BJ (cell line): ENCODE measurements around the gene DSTYK. TPM values are rescaled to one million over a fixed set of nuclear protein-coding genes. Genes with fewer than 3 reads are reported as not detected.
A peak's percentile ranks its signal among the peaks of the same experiment; 100 is the strongest.

Experiments used
- CTCF ChIA-PET: fragments of 350-600 bp; formaldehyde crosslinking; extraction: SDS; loops from one replicate; lab custom pipeline; 2021; ENCODE audit warnings: antibody characterized with exemption, inconsistent platforms; lab: Yijun Ruan, JAX
- POLR2A ChIA-PET: fragments of 300-600 bp; sonication (Branson Sonifier 250); formaldehyde crosslinking; extraction: SDS; loops from one replicate; lab custom pipeline; 2021; ENCODE audit warnings: antibody characterized with exemption; lab: Charles Lee
- DNase-seq: peaks from one replicate; pipeline ENCODE4 v3.0.0-alpha.2; 2011; ENCODE audit warnings: low read depth
- H3K27me3 ChIP-seq: 2 replicates; pipeline ENCODE4 v1.6.0; 2011; ENCODE audit warnings: low read length; ENCODE audit not compliant: control insufficient read depth, insufficient read depth
- H3K36me3 ChIP-seq: 2 replicates; pipeline ENCODE4 v1.5.1; 2011; ENCODE audit warnings: low read length; ENCODE audit not compliant: control insufficient read depth, insufficient read depth
- H3K4me3 ChIP-seq: 2 replicates; pipeline ENCODE4 v1.5.1; 2011; ENCODE audit warnings: low read depth, mild to moderate bottlenecking, control low read depth, low read length
- CTCF ChIP-seq: IDR thresholded peaks from 2 replicates; pipeline ENCODE4 v1.5.1; 2011; ENCODE audit warnings: low read depth, mild to moderate bottlenecking, control low read depth, inconsistent platforms, low read length, moderate library complexity; ENCODE audit not compliant: insufficient read depth
- polyA plus RNA-seq: library from polyadenylated mRNA; depleted of rRNA; stranded (reverse); fragments of >200 nt; gene quantifications from 2 replicates; pipeline ENCODE4 v1.2.3, GENCODE V29; 2011

DSTYK gene
- polyA plus RNA-seq, 1 experiment, result 9.7 TPM

GRCh38 chr1:205257735-205258134 is 46.2 kb upstream of the DSTYK start:
- ChIA-PET POLR2A (no interaction called here), CTCF (interaction anchor here (1.1 to 10.8 kb wide), 13 partner anchors 13 to 451 kb away, joined by 3 to 139 read pairs (median 34); partner anchors contain the start of genes RBBP5 and TMCC2)
- no peaks in the 10 kb centered on the region for H3K27me3 ChIP-seq
- no peaks in the 10 kb centered on the region for H3K36me3 ChIP-seq
- TF ChIP-seq CTCF, result no peak
- H3K4me3 ChIP-seq, result no peak overlapping the region
- no peak for DNase-seq

GRCh38 chr1:205256951-205257625 is 45.6 kb upstream of the DSTYK start:
- TF ChIP-seq CTCF, result no peak
- POLR2A ChIA-PET, result no interaction called here
- DNase-seq, result no peak
- no peaks in the 10 kb centered on the region for H3K27me3 ChIP-seq
- CTCF ChIA-PET, result interaction anchor here (0.7 to 10.8 kb wide), 46 partner anchors 8 to 450 kb away, joined by 3 to 139 read pairs (median 7); partner anchors contain the start of genes NUAK2, RBBP5 and TMCC2
- H3K36me3 ChIP-seq, result no peaks in the 10 kb centered on the region
- no peak overlapping the region for H3K4me3 ChIP-seq

- DNase-seq, result no peak
- POLR2A ChIA-PET, result no interaction called here
- CTCF ChIA-PET, result interaction anchor here (0.7 to 10.8 kb wide), 53 partner anchors 9 to 449 kb away, joined by 3 to 139 read pairs (median 6); partner anchors contain the start of genes NUAK2, RBBP5 and TMCC2
- peak; percentile 95 for TF ChIP-seq CTCF
- no peaks in the 10 kb centered on the region for H3K36me3 ChIP-seq
- no peak overlapping the region for H3K4me3 ChIP-seq
- no peaks in the 10 kb centered on the region for H3K27me3 ChIP-seq
Measured at GRCh38 chr1:205255941-205256780, 44.7 kb upstream of the DSTYK start.

GRCh38 chr1:205251576-205251975 is 40.1 kb upstream of the DSTYK start:
- ChIA-PET CTCF (interaction anchor here (1.1 to 10.8 kb wide), 3 partner anchors 15 to 260 kb away, joined by 3 to 139 read pairs (median 4); no protein-coding TSS in a partner anchor), POLR2A (no interaction called here)
- H3K4me3 ChIP-seq, result no peak overlapping the region
- no peaks in the 10 kb centered on the region for H3K27me3 ChIP-seq
- H3K36me3 ChIP-seq, result no peaks in the 10 kb centered on the region
- TF ChIP-seq CTCF, result no peak
- DNase-seq, result no peak

GRCh38 chr1:205250699-205251098 is 39.2 kb upstream of the DSTYK start:
- TF ChIP-seq CTCF, result no peak
- ChIA-PET POLR2A (no interaction called here), CTCF (interaction anchor here (0.8 to 10.8 kb wide), 3 partner anchors 22 to 259 kb away, joined by 3 to 139 read pairs (median 3); no protein-coding TSS in a partner anchor)
- Histone ChIP-seq H3K27me3 (no peaks in the 10 kb centered on the region), H3K36me3 (no peaks in the 10 kb centered on the region), H3K4me3 (no peak overlapping the region)
- no peak for DNase-seq
